Measurements from ENCODE around the gene SYCE1. TPM values are rescaled to one million over a fixed set of nuclear protein-coding genes. Genes with fewer than 3 reads are reported as not detected.

Gene SYCE1
- under 1 TPM in 1 of 2 donors, not detected in 1; 0.86 TPM for total RNA-seq
- polyA plus RNA-seq: under 1 TPM; 0.08 to 0.87 TPM
- long read RNA-seq, donor 1: 0 reads
- long read RNA-seq, donor 2: 0 reads
- long read RNA-seq, donor 3: 0 reads
- long read RNA-seq, donor 4: 0 reads
- long read RNA-seq, donor 5: 0 reads

- Histone ChIP-seq H3K27ac (ENCODE audit: low read depth in 1 of 2, low read length in 1 of 2) (no peak within 1 kb of the TSS), H3K9me3 (ENCODE audit: control insufficient read depth in 4 of 4, insufficient read depth in 3 of 4, low read length in 3 of 4) (peaks cover 0 to 25% (median 2%) of the 10 kb centered on the region in 4 donors), H3K9ac (ENCODE audit: insufficient read depth in 1 of 2, low read length in 2 of 2) (no peak within 1 kb of the TSS), H3K36me3 (ENCODE audit: control insufficient read depth in 4 of 4, insufficient read depth in 4 of 4, low read length in 4 of 4) (no peaks in the 10 kb centered on the region), H3K4me3 (no peak within 1 kb of the TSS), H3K4me1 (ENCODE audit: control insufficient read depth in 5 of 5, insufficient read depth in 5 of 5, low read length in 5 of 5) (no peaks in the 10 kb centered on the region), H3K27me3 (ENCODE audit: control insufficient read depth in 3 of 3, insufficient read depth in 3 of 3, low read length in 2 of 3) (no peaks in the 10 kb centered on the region)
- 57 to 65% methylated on average over 77 of the region's 77 CpGs for WGBS, 2 donors
- ATAC-seq (ENCODE audit: insufficient read depth, low FRiP score) (no peak), DNase-seq (no peak)
- TF ChIP-seq CTCF (IDR thresholded peaks at IDR 0.05; ENCODE audit: control extremely low read depth, extremely low read depth): no peak
These were observed at the start of gene SYCE1 for GRCh38 chr10:133565441-133566294. Gene SYCE1, minus strand, starts transcription at chr10:133565583. Its CDS starts 54 bp downstream, at chr10:133565529.

DNA sequence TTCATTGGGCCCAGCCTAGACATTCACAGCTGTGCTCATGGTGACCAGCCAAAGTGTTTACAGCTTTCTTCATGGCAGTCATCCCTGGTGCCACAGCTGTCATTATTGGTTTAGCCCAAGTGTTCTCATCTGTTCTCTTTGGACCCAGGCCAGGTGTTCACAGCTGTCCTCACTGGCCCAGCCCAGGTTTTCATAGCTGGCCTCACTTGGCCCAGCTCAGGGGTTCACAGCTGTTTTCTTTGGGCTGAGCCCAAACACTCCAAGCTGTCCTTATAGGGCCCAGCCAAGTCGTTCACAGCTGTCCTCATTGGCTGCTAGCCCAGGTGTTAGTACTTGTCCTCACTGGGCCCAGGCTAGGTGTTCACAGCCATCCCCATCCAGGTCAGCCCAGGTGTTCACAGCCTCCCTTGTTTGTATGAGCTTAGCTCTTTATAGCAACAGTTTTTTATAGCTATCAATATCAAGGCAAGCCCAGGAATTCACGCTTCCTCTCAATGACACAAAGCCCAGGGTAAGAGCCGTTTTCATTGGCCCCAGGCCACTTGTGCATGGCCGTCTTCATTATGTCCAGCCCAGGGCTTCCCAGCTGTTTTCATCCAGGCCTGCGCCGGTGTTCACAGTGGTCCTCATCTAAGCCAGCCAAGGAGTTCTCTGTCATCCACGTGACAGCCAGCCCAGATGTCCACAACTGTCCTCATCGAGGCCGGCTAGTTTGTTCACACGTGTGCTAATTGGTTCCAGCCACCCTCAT, 49.6 kb upstream of the SYCE1 start:
- WGBS, 2 donors: 81 to 86% methylated on average over 10 of the region's 10 CpGs
- Histone ChIP-seq H3K9ac (ENCODE audit: insufficient read depth in 1 of 2, low read length in 2 of 2) (no peak overlapping the region), H3K9me3 (ENCODE audit: control insufficient read depth in 4 of 4, insufficient read depth in 3 of 4, low read length in 3 of 4) (peaks cover 0 to 12% (median 1%) of the 10 kb centered on the region in 4 donors), H3K36me3 (ENCODE audit: control insufficient read depth in 4 of 4, insufficient read depth in 4 of 4, low read length in 4 of 4) (no peaks in the 10 kb centered on the region), H3K27ac (ENCODE audit: low read depth in 1 of 2, low read length in 1 of 2) (no peak overlapping the region), H3K27me3 (ENCODE audit: control insufficient read depth in 3 of 3, insufficient read depth in 3 of 3, low read length in 2 of 3) (peaks cover 0 to 3% (median 0%) of the 10 kb centered on the region in 3 donors), H3K4me1 (ENCODE audit: control insufficient read depth in 5 of 5, insufficient read depth in 5 of 5, low read length in 5 of 5) (no peaks in the 10 kb centered on the region), H3K4me3 (no peak overlapping the region)
- TF ChIP-seq CTCF (IDR thresholded peaks at IDR 0.05; ENCODE audit: control extremely low read depth, extremely low read depth): no peak
- DNase-seq (peak in 1 of 3 donors; percentile 7), ATAC-seq (ENCODE audit: insufficient read depth, low FRiP score) (no peak)

DNA sequence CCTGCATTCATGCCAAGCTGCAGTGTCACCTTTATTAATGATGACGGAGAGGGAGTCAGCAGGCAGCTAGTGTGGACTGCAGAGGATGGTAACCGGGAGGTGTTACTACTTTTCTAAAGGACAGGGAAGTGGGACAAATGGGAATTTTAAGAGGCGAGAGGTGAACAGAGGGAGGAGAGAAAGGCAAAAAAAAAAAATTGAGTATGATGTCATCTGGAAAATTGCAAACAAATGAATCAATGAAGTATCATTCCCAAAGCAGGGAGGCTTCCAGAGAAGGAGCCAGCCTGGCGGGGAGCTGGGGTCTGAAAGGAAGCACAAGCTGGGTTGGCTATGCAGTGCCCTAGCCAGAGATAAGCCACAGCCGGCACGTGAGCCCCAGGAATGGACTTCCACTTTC, 48.3 kb upstream of the SYCE1 start:
- Histone ChIP-seq H3K9ac (ENCODE audit: insufficient read depth in 1 of 2, low read length in 2 of 2) (no peak overlapping the region), H3K4me3 (no peak overlapping the region), H3K27ac (ENCODE audit: low read depth in 1 of 2, low read length in 1 of 2) (no peak overlapping the region), H3K4me1 (ENCODE audit: control insufficient read depth in 5 of 5, insufficient read depth in 5 of 5, low read length in 5 of 5) (no peaks in the 10 kb centered on the region), H3K36me3 (ENCODE audit: control insufficient read depth in 4 of 4, insufficient read depth in 4 of 4, low read length in 4 of 4) (no peaks in the 10 kb centered on the region), H3K9me3 (ENCODE audit: control insufficient read depth in 4 of 4, insufficient read depth in 3 of 4, low read length in 3 of 4) (peaks cover 0 to 6% (median 0%) of the 10 kb centered on the region in 4 donors), H3K27me3 (ENCODE audit: control insufficient read depth in 3 of 3, insufficient read depth in 3 of 3, low read length in 2 of 3) (peaks cover 0 to 3% (median 0%) of the 10 kb centered on the region in 3 donors)
- no peak for TF ChIP-seq CTCF (IDR thresholded peaks at IDR 0.05; ENCODE audit: control extremely low read depth, extremely low read depth)
- WGBS, 2 donors: 60 to 71% methylated on average over 6 of the region's 6 CpGs
- no peak for ATAC-seq (ENCODE audit: insufficient read depth, low FRiP score)
- no peak for DNase-seq
